ENCODE measurements around the gene CD4.

DNA sequence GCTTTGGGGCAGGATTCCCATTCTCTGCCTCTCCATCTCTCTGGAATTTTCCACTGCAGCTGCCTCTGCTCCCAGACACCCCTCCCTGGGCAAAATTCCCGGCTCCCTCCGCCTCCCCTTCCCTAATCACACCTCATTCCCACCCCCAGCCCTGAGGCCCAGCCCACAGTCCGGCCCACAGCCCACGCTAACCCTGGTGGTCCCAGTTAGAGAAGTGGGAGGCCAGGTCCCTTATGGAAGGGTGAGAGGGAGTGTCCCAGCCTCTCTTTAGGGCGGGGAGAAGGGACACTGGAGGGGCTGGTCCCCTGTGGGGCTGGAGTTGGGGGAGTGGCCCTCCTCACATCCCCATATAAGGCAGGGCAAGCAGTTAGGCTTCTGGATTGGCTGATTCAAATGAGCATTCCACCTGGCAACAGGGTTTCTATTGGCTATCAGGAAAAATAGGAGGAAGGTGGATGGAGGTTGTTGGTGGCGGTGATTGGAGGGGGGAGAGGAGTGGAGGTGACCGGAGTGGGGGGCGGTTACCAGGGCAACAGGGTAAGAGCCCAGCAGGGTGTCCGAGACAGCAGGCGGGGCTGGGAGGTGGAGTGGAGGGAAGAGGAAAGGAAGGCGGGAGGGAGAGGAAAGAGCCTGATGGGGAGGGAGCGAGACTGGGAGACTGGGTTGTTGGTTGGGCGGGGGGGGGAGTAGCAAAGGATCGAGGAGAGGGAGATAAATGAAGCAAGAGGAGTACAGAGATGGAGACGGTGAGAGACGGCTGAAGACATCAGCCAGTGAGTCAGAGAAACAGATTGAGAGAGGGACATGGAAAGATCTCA is 25.1 kb upstream of the CD4 start:
- TF ChIP-seq, protein P1, sequence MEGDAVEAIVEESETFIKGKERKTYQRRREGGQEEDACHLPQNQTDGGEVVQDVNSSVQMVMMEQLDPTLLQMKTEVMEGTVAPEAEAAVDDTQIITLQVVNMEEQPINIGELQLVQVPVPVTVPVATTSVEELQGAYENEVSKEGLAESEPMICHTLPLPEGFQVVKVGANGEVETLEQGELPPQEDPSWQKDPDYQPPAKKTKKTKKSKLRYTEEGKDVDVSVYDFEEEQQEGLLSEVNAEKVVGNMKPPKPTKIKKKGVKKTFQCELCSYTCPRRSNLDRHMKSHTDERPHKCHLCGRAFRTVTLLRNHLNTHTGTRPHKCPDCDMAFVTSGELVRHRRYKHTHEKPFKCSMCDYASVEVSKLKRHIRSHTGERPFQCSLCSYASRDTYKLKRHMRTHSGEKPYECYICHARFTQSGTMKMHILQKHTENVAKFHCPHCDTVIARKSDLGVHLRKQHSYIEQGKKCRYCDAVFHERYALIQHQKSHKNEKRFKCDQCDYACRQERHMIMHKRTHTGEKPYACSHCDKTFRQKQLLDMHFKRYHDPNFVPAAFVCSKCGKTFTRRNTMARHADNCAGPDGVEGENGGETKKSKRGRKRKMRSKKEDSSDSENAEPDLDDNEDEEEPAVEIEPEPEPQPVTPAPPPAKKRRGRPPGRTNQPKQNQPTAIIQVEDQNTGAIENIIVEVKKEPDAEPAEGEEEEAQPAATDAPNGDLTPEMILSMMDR (IDR thresholded peaks at IDR 0.05 in 2 of 3, conservative IDR thresholded peaks at IDR 0.05 in 1 of 3; ENCODE audit: control insufficient read depth in 2 of 3, extremely low read depth in 1 of 3, insufficient read depth in 1 of 3, low read depth in 3 of 3, low read length in 3 of 3): no peak
- TF ChIP-seq CHD1 (IDR thresholded peaks at IDR 0.05; ENCODE audit: low read depth, low read length) (no peak), NBN (IDR thresholded peaks at IDR 0.05) (peak; percentile 75), TCF3 (IDR thresholded peaks at IDR 0.05; ENCODE audit: borderline replicate concordance, insufficient read depth, low read depth, low read length) (no peak), NRF1 (conservative IDR thresholded peaks at IDR 0.05; ENCODE audit: low read depth, low read length) (no peak), CEBPB (IDR thresholded peaks at IDR 0.05; ENCODE audit: borderline replicate concordance in 1 of 2, low read depth in 2 of 2, low read length in 2 of 2) (peak in 1 of 2 experiments; percentile 68; a peak in 1 of 4 replicates), EZH2 (IDR thresholded peaks at IDR 0.05; ENCODE audit: borderline replicate concordance, control insufficient read depth, low read depth, low read length) (no peak), CREM (IDR thresholded peaks at IDR 0.05; ENCODE audit: low read depth) (0 out of 2 replicates have a peak, but pooled peaks have one; percentile 24), SMC3 (IDR thresholded peaks at IDR 0.05; ENCODE audit: borderline replicate concordance, low read length) (no peak)
- TF ChIP-seq, protein P2, sequence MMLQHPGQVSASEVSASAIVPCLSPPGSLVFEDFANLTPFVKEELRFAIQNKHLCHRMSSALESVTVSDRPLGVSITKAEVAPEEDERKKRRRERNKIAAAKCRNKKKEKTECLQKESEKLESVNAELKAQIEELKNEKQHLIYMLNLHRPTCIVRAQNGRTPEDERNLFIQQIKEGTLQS (IDR thresholded peaks at IDR 0.05; ENCODE audit: borderline replicate concordance, extremely low read depth, low read depth, low read length): no peak
- TF ChIP-seq, protein P3, sequence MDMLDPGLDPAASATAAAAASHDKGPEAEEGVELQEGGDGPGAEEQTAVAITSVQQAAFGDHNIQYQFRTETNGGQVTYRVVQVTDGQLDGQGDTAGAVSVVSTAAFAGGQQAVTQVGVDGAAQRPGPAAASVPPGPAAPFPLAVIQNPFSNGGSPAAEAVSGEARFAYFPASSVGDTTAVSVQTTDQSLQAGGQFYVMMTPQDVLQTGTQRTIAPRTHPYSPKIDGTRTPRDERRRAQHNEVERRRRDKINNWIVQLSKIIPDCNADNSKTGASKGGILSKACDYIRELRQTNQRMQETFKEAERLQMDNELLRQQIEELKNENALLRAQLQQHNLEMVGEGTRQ (IDR thresholded peaks at IDR 0.05; ENCODE audit: borderline replicate concordance, low read depth, low read length): no peak

All from GM12878 (cell line).